Loucy (cell line): ENCODE measurements around the gene MYEOV.

Experiments used
- H2AFZ ChIP-seq: fragments of 200-600 bp; sonication (generic); 2 replicates; pipeline ENCODE4 v1.6.0; 2016; ENCODE audit warnings: antibody characterized with exemption, mild to moderate bottlenecking, low read length, moderate library complexity
- H3F3A ChIP-seq: fragments of 200-600 bp; 2 replicates; pipeline ENCODE4 v1.6.0; 2016; ENCODE audit warnings: antibody characterized with exemption, low read depth, mild to moderate bottlenecking
- H3K27me3 ChIP-seq: fragments of 200-600 bp; sonication (generic); 2 replicates; pipeline ENCODE4 v1.6.1; 2014; ENCODE audit warnings: low read length, mild to moderate bottlenecking; ENCODE audit not compliant: insufficient read depth, poor library complexity, severe bottlenecking
- H3K36me3 ChIP-seq: fragments of 200-600 bp; sonication (generic); 2 replicates; pipeline ENCODE4 v1.6.1; 2016; ENCODE audit warnings: low read length; ENCODE audit not compliant: insufficient read depth
- H3K4me1 ChIP-seq: fragments of 200-600 bp; sonication (generic); 2 replicates; pipeline ENCODE4 v1.5.1; 2014; ENCODE audit warnings: low read length, mild to moderate bottlenecking; ENCODE audit not compliant: insufficient read depth, poor library complexity, severe bottlenecking
- H3K4me2 ChIP-seq: fragments of 200-600 bp; sonication (generic); 2 replicates; pipeline ENCODE4 v1.6.0; 2014; ENCODE audit warnings: antibody characterized with exemption, low read length, low read depth, mild to moderate bottlenecking; ENCODE audit not compliant: poor library complexity, severe bottlenecking
- H3K4me3 ChIP-seq: fragments of 200-600 bp; sonication (generic); 2 replicates; pipeline ENCODE4 v1.5.1; 2014; ENCODE audit warnings: low read length, mild to moderate bottlenecking, mixed read lengths; ENCODE audit not compliant: poor library complexity, severe bottlenecking
- H3K79me2 ChIP-seq: fragments of 200-600 bp; sonication (generic); 2 replicates; pipeline ENCODE4 v1.6.1; 2014; ENCODE audit warnings: low read length; ENCODE audit not compliant: insufficient read depth
- H3K9ac ChIP-seq: fragments of 200-600 bp; sonication (generic); 2 replicates; pipeline ENCODE4 v1.6.0; 2014; ENCODE audit warnings: mild to moderate bottlenecking, low read depth, low read length, moderate library complexity; ENCODE audit not compliant: poor library complexity, severe bottlenecking
- H3K9me2 ChIP-seq: fragments of 200-600 bp; sonication (generic); replicated peaks from 2 replicates; pipeline ENCODE4 v1.6.1; 2016; ENCODE audit warnings: low read depth, low read length, mixed read lengths
- H3K9me3 ChIP-seq: fragments of 200-600 bp; sonication (generic); 2 replicates; pipeline ENCODE4 v1.6.1; 2014; ENCODE audit warnings: mild to moderate bottlenecking, antibody characterized with exemption, low read length, low read depth; ENCODE audit not compliant: insufficient read depth
- H4K20me1 ChIP-seq: fragments of 200-600 bp; sonication (generic); 2 replicates; pipeline ENCODE4 v1.6.0; 2014; ENCODE audit warnings: antibody characterized with exemption, low read length, mild to moderate bottlenecking; ENCODE audit not compliant: insufficient read depth, poor library complexity, severe bottlenecking
- EZH2phosphoT487 ChIP-seq: fragments of 200-600 bp; IDR thresholded peaks from 2 replicates; pipeline ENCODE4 v1.6.1; 2018; ENCODE audit warnings: antibody characterized with exemption, mild to moderate bottlenecking, moderate library complexity, borderline replicate concordance
- TF ChIP-seq, protein P1 (sequence below): fragments of 200-600 bp; sonication (generic); conservative IDR thresholded peaks from 2 replicates; pipeline ENCODE4 v1.5.1; 2014; ENCODE audit warnings: mild to moderate bottlenecking, antibody characterized with exemption, low read length

The MYEOV gene

DNA sequence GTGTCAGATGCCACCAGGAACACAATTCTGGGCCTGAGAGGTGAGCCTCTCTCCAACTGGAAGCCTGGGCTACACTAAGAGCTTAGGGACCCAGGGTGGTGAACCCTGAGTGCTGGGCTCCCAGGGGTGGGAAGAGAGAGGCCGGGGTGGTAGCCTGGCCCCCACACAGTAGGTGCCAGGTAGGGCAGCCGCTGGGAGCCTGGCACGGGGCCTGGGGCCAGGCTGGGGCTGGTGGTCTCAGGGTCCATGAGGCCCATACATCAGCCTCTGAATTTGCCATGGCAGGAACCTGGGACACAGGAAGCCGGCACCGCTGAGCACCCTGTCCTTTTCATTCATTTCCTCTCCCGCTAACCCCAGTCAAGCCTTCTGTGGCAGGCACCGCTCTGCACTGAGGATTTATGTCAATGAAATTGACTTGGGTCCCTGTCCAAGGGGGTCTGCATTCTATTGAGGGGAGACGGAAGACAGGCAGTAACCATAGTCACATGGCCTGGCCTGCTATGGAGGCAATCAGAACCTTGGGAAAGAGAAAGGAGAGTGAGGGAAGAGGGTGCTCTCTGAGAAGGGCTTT is 8.6 kb downstream of the MYEOV start:
- Histone ChIP-seq H3K9me3 (no peaks in the 10 kb centered on the region), H2AFZ (no peak overlapping the region), H3K4me3 (no peak overlapping the region), H3K9me2 (no peaks in the 10 kb centered on the region), H4K20me1 (no peaks in the 10 kb centered on the region), H3K9ac (peak overlapping the region; percentile 26), H3K36me3 (no peaks in the 10 kb centered on the region), H3K4me1 (peaks cover 60% of the 10 kb centered on the region), H3F3A (no peaks in the 10 kb centered on the region), H3K27me3 (no peaks in the 10 kb centered on the region), H3K79me2 (no peaks in the 10 kb centered on the region), H3K4me2 (no peak overlapping the region)
- TF ChIP-seq, protein P1, sequence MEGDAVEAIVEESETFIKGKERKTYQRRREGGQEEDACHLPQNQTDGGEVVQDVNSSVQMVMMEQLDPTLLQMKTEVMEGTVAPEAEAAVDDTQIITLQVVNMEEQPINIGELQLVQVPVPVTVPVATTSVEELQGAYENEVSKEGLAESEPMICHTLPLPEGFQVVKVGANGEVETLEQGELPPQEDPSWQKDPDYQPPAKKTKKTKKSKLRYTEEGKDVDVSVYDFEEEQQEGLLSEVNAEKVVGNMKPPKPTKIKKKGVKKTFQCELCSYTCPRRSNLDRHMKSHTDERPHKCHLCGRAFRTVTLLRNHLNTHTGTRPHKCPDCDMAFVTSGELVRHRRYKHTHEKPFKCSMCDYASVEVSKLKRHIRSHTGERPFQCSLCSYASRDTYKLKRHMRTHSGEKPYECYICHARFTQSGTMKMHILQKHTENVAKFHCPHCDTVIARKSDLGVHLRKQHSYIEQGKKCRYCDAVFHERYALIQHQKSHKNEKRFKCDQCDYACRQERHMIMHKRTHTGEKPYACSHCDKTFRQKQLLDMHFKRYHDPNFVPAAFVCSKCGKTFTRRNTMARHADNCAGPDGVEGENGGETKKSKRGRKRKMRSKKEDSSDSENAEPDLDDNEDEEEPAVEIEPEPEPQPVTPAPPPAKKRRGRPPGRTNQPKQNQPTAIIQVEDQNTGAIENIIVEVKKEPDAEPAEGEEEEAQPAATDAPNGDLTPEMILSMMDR, result no peak
- no peak for TF ChIP-seq EZH2phosphoT487

DNA sequence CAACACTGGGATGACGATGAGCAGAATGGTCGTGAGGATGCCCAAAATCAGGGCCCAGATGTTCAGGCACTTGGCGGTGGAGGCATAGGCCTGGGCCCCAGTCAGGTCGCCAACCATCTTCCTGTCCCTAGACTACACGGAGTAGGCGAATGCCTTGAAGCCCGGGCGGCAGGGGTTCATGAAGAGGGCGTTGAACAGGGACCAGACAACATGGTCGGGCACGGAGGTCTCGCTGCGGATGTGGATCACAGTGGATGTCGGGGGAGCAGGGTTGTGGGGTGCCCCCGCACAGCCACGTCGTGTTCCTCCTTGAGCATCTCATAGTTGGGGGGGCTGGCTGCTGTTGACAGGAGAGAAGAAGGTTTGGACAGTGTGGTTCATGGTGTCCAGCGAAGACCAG is 9.5 kb downstream of the MYEOV start:
- H4K20me1 ChIP-seq, result no peaks in the 10 kb centered on the region
- H3K9me3 ChIP-seq, result no peaks in the 10 kb centered on the region
- no peaks in the 10 kb centered on the region for H3K36me3 ChIP-seq
- no peak overlapping the region for H3K4me3 ChIP-seq
- no peak overlapping the region for H2AFZ ChIP-seq
- H3F3A ChIP-seq, result no peaks in the 10 kb centered on the region
- peaks cover 58% of the 10 kb centered on the region for H3K4me1 ChIP-seq
- H3K9me2 ChIP-seq, result no peaks in the 10 kb centered on the region
- TF ChIP-seq, protein P1, result no peak
- H3K27me3 ChIP-seq, result no peaks in the 10 kb centered on the region
- no peak overlapping the region for H3K9ac ChIP-seq
- H3K4me2 ChIP-seq, result no peak overlapping the region
- no peaks in the 10 kb centered on the region for H3K79me2 ChIP-seq

DNA sequence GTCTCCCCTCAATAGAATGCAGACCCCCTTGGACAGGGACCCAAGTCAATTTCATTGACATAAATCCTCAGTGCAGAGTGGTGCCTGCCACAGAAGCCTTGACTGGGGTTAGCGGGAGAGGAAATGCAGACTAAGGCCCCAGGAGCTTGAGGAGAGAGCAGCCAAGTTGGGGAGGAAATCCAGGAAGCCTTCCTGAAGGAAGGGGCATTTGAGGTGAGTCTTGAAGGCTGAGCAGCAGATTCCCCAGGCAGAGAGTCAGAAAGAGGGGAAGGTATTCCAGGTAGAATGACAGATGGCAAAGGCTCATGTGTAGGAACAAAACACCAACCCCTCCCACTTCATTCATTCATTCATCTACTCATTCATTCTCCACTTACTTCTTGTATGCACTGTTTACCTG is 10.3 kb downstream of the MYEOV start:
- H3K9me2 ChIP-seq, result no peaks in the 10 kb centered on the region
- H3K4me2 ChIP-seq, result no peak overlapping the region
- no peaks in the 10 kb centered on the region for H3K9me3 ChIP-seq
- no peak overlapping the region for H2AFZ ChIP-seq
- no peaks in the 10 kb centered on the region for H3F3A ChIP-seq
- H3K4me3 ChIP-seq, result no peak overlapping the region
- no peaks in the 10 kb centered on the region for H4K20me1 ChIP-seq
- no peaks in the 10 kb centered on the region for H3K36me3 ChIP-seq
- H3K79me2 ChIP-seq, result no peaks in the 10 kb centered on the region
- H3K9ac ChIP-seq, result no peak overlapping the region
- TF ChIP-seq, protein P1, result no peak
- TF ChIP-seq EZH2phosphoT487, result no peak
- no peaks in the 10 kb centered on the region for H3K27me3 ChIP-seq
- peaks cover 58% of the 10 kb centered on the region for H3K4me1 ChIP-seq
